D341Med (cell line): ENCODE measurements around the gene RPL18.

Source experiments
- DNase-seq: peaks from one replicate; pipeline ENCODE4 v3.0.0; 2012; ENCODE audit warnings: low spot score

RPL18 gene

GRCh38 chr19:48630296-48631063, 11.5 kb upstream of the RPL18 start:
- no peak for DNase-seq

DNA sequence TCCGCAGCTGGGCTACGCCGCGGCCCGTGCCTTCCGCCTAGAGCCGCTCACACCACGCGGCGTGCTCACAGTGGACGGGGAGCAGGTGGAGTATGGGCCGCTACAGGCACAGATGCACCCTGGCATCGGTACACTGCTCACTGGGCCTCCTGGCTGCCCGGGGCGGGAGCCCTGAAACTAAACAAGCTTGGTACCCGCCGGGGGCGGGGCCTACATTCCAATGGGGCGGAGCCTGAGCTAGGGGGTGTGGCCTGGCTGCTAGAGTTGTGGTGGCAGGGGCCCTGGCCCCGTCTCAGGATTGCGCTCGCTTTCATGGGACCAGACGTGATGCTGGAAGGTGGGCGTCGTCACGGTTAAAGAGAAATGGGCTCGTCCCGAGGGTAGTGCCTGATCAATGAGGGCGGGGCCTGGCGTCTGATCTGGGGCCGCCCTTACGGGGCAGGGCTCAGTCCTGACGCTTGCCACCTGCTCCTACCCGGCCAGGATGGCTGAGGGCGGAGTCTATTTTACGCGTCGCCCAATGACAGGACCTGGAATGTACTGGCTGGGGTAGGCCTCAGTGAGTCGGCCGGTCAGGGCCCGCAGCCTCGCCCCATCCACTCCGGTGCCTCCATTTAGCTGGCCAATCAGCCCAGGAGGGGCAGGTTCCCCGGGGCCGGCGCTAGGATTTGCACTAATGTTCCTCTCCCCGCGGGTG, 10.8 kb upstream of the RPL18 start:
- DNase-seq, result peak; percentile 50

DNA sequence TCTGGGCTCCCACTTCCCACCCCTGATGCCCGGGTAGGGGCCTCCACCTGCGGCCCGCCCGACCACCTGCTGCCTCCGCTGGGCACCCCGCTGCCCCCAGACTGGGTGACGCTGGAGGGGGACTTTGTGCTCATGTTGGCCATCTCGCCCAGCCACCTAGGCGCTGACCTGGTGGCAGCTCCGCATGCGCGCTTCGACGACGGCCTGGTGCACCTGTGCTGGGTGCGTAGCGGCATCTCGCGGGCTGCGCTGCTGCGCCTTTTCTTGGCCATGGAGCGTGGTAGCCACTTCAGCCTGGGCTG, 10.3 kb upstream of the RPL18 start:
- peak; percentile 20 for DNase-seq

GRCh38 chr19:48628486-48629296, 9.7 kb upstream of the RPL18 start:
- peak; percentile 10 for DNase-seq

DNA sequence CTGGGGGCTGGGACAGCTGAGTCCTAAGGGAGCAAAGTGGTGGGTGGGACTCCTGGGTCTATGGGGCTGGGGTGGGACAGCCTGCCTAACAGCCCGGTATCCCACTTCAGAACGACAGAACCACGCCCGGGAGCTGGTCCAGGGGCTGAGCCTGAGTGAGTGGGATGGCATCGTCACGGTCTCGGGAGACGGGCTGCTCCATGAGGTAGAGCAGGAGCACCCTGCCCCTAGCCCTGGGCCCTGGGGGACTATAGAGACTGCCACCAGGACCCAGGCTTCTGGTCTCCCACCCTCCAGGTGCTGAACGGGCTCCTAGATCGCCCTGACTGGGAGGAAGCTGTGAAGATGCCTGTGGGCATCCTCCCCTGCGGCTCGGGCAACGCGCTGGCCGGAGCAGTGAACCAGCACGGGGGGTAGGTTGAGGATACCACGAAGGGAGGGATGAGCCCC, 8.9 kb upstream of the RPL18 start:
- DNase-seq, result no peak

GRCh38 chr19:48627201-48627864, 8.4 kb upstream of the RPL18 start:
- DNase-seq, result no peak

DNA sequence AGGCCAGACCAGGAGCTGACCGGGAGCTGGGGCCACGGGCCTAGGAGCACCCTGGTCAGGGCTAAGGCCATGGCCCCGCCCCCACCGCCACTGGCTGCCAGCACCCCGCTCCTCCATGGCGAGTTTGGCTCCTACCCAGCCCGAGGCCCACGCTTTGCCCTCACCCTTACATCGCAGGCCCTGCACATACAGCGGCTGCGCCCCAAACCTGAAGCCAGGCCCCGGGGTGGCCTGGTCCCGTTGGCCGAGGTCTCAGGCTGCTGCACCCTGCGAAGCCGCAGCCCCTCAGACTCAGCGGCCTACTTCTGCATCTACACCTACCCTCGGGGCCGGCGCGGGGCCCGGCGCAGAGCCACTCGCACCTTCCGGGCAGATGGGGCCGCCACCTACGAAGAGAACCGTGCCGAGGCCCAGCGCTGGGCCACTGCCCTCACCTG, 6.9 kb upstream of the RPL18 start:
- no peak for DNase-seq

DNA sequence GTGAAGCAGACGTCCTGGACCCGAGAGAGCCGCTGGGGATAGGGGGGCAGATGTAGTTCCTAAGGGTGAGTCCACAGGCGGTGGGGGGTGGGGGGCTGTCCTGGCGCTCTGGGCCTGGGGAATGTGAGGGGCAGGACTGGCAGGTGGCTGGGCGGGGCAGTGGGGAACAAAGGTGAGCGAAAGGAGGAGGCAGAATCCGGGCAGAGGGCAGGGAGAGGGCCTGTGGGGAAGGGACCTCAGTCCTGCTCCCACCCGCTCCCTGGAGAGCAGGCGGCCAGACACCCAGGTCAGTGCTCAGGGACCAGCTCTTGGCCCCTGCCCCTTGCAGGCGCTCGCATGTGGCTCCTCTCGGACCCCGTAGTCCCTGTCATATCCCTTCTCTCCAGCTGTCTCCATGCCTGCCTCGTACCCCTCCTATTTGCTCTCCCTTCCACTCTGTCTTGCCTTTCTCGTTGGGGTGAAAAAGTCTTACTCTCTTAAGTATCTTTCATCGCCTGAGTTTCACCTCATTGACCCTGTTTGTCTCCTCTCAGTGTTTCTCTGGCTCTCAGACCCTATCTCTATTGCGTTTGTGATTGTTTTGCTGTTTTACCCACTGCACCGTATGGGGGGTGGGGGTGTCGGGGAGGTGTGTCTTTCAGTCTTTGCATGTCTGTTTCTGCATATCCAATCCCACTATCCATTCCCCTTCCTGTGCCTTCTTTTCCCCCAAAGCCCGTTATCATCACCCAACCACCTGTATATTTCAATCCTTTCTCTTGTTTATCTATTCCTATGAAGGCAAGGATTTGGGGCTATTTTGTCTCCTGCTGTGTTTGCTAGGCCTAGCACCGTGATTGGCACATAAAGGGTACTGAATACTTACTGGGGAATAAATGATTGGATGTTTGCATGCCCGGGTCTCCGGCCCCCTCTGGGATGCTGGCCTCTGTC, 6.1 kb upstream of the RPL18 start:
- DNase-seq, result no peak

- DNase-seq, result peak; percentile 96
These were observed 5.2 kb upstream of the RPL18 start for GRCh38 chr19:48624067-48624594.

DNA sequence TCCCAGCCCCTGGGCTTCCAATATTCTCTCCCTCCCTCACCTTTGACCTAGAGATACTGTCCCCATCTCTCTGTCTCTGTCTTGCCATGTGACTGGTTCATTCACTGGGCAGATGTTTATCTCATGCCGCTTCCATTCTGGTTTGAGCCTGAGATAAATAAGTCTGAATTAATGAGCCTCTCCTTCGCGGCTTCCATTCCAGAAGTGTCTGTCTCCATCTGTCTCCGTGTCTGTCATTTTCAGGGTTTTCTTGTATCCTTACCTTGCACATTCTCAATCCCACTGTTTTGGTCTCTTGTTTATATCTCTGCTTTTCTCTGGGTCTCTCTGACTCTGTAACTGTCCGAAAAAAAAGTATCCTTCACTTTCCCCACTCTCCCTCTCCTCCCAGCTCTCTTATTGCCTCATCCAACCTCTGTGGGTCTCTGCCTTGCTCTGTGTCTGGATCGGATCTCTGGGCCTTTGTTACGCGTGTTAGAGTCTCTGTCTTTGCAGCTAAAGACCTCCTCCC, 4.6 kb upstream of the RPL18 start:
- DNase-seq, result no peak

DNA sequence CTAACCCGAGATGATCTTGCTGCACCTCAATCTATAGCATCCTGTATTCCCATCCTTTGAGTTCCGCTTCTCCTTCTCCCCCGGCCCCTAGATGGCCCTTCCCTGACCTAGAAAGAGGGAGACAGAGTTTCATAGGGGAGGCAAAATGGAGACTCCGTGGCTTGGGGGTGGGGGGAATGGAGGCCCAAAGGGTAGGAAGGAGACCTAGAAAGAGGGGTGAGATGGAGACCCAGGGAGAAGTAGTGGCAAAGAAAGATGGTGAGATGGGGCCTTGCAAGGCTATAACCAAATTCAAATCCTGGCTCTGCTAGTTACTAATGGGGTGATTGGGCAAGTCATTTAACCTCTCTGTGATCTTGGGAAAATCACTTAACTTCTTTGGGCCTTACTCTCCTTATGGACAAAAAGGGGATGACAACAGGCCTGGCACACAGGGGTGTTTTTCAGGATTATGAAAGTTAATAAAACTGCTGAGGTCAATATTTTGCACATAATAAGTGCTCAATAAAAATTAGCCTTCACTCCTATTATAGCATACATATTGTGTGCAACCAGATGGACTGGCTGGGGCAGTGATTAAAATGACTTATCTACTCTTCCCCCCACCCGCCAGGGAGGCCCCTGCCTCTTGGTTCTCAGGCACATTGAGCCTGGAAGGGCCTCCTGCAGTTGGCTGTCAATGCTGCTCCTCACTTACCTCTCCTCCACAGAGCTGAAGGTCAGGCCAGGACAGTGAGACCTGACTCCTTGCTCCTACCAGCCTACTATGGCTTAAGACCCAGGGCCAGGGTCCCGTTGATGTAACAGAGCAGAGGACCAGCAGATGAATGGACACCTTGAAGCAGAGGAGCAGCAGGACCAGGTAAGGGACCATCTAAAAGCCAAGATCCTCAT, 961 bp upstream of the RPL18 start:
- no peak for DNase-seq

DNA sequence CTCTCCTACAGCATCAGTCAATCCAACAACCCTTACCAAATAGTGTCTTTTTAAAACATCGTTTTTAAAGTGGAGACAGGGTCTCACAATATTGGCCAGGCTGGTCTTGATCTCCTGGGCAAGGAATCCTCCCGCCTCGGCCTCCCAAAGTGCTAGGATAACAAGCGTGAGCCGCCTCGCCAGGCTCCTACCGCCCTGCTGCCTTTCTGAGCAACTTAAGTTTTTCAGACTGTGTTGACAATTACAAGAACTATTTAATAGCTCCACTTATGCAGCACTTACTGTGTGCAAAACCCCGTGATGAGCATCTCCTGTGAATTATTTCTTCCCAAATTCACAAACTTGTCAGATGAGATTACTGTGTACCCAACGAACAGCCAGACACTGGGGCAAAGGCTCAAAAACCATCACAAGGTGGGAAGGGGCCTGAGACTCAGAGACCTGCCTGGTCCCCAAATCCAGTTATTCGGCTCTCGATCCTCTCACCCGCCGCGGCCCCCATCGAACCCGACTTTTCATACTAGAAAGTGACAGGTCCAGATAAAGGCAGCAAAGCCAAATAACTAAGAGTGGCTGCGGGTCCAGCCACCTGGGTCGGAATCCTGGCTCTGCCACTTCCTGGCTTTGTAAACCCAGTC, 581 bp downstream of the RPL18 start:
- no peak for DNase-seq

- DNase-seq, result no peak
These were observed 1.6 kb downstream of the RPL18 start for GRCh38 chr19:48617146-48617937.

DNA sequence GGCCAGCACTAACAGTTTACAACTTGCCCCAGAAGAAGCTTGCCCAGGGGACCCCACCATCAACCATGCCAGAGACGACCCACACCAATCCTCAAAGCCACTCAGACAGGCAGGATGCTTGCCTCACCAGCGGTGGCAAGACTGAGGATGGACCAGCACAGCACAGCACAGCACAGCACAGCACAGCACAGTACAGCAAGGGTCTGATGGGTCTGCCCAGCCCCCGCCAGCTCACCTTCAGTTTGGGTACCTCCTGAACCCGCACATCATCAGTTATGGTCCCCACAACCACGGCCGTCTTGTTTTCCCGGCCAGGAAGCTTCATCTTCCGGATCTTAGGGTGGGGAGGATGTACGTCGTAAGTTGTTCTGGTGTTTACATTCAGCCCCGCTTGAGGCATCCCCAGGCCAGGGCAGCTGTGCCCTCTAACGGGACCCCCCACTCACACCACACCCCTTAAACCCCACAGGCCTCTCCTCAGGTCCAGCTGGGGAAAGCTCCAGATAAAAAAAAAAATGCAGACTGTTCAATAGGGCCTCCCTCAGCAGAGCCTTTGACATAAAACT, 2.4 kb downstream of the RPL18 start:
- no peak for DNase-seq

- DNase-seq, result no peak
These were observed 2.9 kb downstream of the RPL18 start for GRCh38 chr19:48616041-48616436.

DNA sequence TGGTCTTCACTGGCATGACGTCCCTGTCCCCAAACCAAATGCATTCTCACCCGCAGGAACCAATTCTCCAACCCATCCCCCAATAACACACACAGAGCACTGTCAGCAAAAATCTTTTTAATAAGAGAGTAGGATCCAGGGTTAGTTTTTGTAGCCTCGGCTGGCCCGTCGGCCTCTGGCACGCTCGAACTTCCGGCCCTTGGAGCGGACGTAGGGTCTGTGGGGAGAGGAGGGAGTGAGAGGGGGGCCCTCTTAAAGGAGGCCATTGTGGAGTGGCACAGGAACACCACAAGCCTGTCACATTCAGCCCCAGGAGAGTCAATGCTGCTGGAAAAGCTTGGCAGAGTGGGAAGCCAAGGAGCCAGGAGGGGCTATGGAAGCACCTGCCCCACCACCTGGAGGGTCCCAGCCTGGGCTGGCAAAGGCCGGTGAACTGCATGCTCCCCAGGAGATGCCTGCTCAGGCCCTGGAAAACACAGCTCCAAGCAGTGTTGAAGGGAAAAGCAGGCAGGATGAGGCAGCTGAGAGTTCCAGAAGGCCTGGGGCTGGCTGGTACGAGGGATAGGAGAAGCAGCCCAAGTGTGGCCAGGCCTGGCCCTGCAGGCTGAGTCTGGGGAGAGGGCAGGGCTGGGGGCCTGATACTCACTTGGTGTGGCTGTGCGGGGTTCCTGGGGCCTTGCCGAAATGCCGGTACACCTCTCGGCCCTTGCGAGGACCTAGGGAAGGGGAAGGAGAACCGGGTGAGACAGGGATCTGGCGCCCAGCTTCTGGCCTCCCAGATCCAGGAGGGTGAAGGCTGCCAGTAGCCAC, 3.5 kb downstream of the RPL18 start:
- no peak for DNase-seq
